GM18907 (cell line): ENCODE measurements around the gene C1S.
"Not testable (repeated sequence)": the region's sequence is repeated elsewhere in the genome, so short reads cannot be mapped to it uniquely, and the experiment has no call there.

ENCODE experiments used
- ATAC-seq: cut with Tn5 transposase; IDR thresholded peaks from one replicate; pipeline ENCODE4 v1.9.1; 2021; ENCODE audit warnings: mild to moderate bottlenecking, moderate library complexity; ENCODE audit not compliant: unreplicated experiment

The C1S gene

GRCh38 chr12:7046383-7047105 lies 14.0 kb upstream of the C1S start:
- ATAC-seq, result no peak

DNA sequence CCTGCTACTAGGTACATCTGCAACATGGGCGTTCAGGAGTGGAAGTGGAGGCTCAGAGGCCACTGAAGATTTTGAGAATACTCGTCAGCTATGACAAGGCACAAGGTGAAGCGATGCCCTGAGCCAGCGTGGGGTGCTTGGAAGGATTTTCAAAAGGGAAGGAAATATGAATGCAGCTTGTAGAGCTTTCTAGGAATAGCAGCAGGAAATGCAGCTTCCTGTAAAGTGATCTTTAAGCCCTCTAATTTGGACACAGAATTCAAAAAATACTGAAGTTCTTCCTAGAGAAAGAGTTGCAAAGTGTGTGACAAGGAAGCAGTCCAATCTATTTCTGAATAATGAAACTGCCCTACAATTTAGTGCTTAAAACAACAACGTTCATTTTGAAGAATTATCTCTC lies 13.2 kb upstream of the C1S start:
- ATAC-seq, result no peak

- ATAC-seq, result not testable (repeated sequence)
Measured at GRCh38 chr12:7049445-7049951, 11.0 kb upstream of the C1S start.

DNA sequence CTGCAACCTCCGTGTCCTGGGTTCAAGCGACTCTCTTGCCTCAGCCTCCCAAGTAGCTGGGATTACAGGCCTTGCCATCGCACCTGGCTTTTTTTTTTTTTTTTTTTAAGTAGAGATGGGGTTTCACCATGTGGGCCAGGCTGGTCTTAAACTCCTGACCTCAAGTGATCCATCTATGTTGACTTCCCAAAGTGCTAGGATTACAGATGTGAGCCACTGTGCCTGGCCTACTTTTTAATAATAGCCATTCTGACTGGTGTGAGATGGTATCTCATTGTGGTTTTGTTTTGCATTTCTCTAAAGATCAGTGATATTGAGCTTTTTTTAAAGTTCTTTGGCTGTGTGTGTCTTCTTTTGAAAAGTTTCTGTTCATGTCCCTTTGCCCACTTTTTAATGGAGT lies 10.5 kb upstream of the C1S start:
- ATAC-seq, result not testable (repeated sequence)

DNA sequence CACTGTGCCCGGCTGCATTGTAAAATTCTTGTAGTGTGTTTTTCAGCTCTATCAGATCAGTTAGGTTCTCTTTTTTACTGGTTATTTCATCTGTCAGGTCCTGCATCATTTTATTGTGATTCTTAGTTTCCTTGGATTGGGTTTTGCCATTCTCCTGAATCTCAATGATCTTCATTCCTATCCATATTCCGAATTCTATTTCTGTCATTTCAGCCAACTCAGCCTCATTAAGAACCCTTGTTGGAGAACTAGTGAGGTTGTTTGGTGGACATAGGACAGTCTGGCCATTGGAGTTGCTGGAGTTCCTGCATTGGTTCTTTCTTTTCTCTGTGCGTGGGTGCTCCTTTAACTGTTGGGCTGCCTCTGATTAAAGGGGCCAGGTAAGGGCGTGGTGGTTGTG lies 5.6 kb upstream of the C1S start:
- no peak for ATAC-seq

DNA sequence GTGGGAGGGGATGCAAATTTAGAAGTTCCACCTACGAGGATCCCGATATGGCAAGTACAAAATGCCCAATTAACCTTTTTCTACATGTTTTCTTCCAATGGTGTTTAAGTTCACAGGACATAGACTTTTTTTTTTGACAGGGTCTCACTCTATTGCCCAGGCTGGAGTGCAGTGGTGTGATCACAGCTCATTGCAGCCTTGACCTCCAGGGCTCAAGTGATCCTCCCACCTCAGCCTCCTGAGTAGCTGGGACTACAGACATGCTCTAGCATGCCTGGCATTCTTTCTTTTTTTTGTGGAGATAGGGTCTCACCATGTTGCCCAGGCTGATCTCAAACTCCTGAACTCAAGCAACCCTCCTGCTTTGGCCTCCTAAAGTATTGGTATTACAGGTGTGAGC lies 4.8 kb upstream of the C1S start:
- not testable (repeated sequence) for ATAC-seq

GRCh38 chr12:7058163-7058845 lies 2.2 kb upstream of the C1S start:
- ATAC-seq, result no peak

GRCh38 chr12:7058850-7059395 lies 1.6 kb upstream of the C1S start:
- ATAC-seq, result no peak

DNA sequence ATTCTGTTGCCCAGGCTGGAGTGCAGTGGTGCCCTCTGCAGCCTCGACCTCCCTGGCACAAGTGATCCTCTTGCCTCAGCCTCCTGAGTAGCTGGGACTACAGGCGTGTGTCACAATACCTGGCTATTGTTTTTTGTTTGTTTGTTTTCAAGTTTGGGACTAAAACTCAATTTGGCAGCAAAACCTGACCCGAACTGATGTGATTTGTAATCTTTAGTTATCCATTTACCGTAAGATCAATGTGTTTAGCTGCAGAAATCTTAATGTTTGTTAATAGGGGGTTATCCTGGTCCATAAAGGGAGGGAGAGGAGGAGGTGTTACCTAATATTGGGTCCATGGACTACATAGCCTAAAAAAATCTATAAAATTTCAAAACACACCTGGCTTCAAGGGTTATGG lies 738 bp upstream of the C1S start:
- ATAC-seq, result no peak

GRCh38 chr12:7061138-7061537 lies 620 bp downstream of the C1S start:
- no peak for ATAC-seq

DNA sequence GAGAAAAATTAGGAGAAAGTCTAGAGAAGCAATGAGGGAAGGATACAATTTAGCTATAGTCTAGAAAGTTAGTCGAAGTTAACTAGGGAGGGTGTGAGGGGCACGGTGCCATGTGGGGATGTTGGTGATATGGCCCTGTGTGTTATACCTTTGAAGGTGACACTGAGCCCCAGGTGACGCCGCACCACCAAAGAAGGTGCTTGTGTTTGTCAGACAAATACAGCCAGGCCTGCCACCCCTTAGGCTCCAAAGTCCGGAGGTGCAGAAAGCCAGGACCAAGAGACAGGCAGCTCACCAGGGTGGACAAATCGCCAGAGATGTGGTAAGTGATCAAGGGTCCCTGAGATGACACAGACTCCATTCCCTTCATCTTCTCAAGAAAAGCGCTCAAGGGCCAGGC lies 1.1 kb downstream of the C1S start:
- no peak for ATAC-seq

GRCh38 chr12:7064516-7064915 lies 4.0 kb downstream of the C1S start:
- no peak for ATAC-seq

DNA sequence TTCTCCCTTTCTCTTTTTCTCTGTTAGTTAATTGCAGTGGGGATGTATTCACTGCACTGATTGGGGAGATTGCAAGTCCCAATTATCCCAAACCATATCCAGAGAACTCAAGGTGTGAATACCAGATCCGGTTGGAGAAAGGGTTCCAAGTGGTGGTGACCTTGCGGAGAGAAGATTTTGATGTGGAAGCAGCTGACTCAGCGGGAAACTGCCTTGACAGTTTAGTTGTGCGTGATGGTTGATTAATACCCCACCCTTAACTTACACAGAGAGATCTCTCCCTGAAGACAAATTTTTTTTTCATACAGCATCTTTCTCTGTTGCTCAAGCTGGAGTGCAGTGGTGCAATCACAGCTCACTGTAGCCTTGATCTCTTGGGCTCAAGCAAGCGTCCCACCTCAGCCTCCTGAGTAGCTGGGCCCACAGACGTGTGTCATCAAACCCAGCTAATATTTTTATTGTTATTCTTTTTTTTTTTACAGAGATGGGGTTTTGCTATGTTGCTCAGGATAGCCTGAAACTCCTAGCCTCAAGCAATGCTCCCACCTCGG lies 4.6 kb downstream of the C1S start:
- ATAC-seq, result no peak

- ATAC-seq, result no peak
Measured at GRCh38 chr12:7066596-7066995, 6.1 kb downstream of the C1S start.

DNA sequence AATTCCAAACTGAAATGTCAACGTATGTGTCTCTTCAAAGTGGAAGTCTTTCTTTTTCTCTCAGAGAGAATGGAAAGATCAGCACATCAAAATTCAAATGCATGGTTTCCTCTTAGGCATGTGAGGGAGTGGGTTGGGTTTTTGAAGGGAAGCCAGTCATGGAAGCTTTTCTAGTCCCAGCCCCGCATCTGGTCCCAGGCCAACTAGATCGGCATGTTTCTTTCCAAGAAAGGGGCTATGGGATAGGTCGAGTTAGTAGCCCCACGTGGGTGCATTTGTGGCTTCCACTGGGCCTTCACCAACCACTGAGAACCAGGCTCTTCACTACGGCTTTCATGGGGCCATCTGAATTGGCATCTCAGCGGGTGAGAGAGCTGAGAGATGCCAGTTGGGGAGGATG lies 6.6 kb downstream of the C1S start:
- no peak for ATAC-seq

DNA sequence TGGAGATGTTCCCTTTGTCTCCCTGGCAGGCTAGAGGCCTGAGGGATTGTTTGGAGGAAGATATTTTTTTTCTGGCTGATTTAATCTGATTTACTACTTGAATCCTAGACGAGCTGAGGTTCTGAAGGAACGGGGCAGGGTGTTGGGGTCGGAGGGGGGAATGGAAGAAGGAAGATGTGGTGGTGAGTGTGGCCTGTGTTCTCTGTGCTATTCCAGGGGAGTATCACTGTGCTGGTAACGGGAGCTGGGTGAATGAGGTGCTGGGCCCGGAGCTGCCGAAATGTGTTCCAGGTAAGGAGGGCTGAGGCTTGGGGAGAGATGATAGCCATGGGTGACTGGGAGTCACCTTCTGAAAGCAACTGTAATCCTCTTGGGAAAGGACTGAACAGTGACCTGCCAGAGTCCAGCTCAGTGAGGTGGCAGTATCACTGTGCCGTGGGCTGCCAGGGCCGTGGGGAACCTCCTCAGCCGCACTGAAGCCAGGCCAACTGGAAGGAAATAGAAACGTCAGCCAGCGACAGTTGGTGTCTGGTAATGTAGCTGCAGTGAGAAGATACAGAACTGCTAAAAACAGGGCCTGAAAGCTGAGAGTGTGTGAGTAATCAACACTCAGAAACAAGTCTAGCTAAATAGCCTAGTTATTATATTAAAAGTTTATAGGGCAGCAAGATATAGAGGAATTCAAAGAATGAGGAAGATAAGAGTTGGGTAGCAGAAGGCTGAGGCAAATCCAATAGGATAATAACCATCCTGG lies 7.9 kb downstream of the C1S start:
- no peak for ATAC-seq

DNA sequence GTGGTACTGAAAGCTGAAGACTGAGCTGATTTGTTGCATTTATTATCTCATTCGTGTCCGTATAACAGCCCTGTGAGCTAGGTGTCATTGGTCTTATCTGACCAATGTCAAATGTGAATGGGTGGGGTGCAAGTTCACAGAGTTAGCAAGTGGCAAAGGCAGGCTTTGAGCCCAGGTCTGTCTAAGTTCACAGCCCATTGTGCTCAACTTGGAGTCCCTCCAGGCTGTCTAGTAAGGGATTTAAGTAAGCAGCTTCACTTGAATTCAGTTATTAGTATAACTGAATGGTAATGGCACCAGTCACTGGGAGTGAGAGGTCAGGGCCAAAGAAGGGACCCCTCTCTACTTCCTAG lies 8.5 kb downstream of the C1S start:
- ATAC-seq, result no peak

DNA sequence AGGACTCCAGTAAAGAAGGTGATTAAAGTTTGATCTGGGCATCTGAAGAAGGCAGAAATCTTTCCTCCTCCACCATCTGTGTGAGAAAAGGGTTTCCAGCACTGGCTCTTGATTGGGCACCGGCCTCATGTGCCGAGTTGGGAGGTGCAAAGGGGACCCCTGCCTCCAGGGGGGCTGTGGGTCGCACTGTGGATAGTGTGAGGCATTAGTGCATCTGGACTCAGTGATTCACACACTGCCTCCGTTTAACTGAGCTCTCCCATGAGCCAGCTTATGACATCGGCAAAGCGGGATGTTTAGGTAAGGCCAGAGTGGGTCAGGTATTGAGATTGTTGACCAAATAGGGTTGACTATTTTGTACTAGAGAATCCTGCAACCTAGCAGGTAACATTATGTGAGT lies 8.9 kb downstream of the C1S start:
- ATAC-seq, result no peak

DNA sequence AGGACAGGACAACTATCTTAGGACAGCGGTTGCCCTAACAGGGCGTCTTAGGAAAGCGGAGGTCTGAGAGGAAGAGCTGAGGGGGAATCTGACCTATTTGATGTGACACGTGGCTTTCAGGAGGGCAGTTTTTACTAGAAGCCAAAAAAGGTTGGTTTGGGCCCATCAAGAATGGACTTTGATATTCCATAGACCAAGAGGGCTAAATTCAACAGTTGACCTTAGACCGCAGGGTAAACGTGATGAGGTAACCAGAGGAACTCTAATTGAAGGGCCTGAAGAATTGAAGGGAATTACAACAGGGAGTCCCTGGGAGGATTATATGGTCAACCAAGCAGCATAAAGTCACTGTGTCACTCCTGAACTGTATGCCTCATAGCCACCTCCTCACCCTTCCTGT lies 11.5 kb downstream of the C1S start:
- ATAC-seq, result no peak

- no peak for ATAC-seq
Measured at GRCh38 chr12:7072554-7072953, 12.0 kb downstream of the C1S start.

- ATAC-seq, result no peak
Measured at GRCh38 chr12:7073946-7074345, 13.4 kb downstream of the C1S start.
